GM18508 (cell line): ENCODE measurements around the gene XRCC3.

Source experiments
- ATAC-seq: cut with Tn5 transposase; IDR thresholded peaks from one replicate; pipeline ENCODE4 v1.9.1; 2021; ENCODE audit warnings: moderate number of reproducible peaks; ENCODE audit not compliant: insufficient read depth, unreplicated experiment

The XRCC3 gene

GRCh38 chr14:103715052-103716000 lies at the start of gene XRCC3, which contains the start of gene ZFYVE21:
XRCC3 (minus strand) TSS chr14:103715451; CDS start chr14:103711087, 4,364 bp downstream.
ZFYVE21 (plus strand) TSS chr14:103715810; CDS start chr14:103715842, 32 bp downstream.
- ATAC-seq: peak; percentile 91

GRCh38 chr14:103763730-103764488 lies 48.7 kb upstream of the XRCC3 start:
- ATAC-seq: no peak

- no peak for ATAC-seq
These were observed 47.3 kb upstream of the XRCC3 start for GRCh38 chr14:103762541-103762940.

- ATAC-seq: no peak
These were observed 46.8 kb upstream of the XRCC3 start for GRCh38 chr14:103762036-103762435.

GRCh38 chr14:103758059-103758776 lies 43.0 kb upstream of the XRCC3 start:
- ATAC-seq: no peak

- ATAC-seq: no peak
These were observed 39.8 kb upstream of the XRCC3 start for GRCh38 chr14:103755060-103755459.

GRCh38 chr14:103753774-103754173 lies 38.5 kb upstream of the XRCC3 start:
- ATAC-seq: no peak

GRCh38 chr14:103749860-103750259 lies 34.6 kb upstream of the XRCC3 start:
- ATAC-seq: no peak

- no peak for ATAC-seq
These were observed 34.2 kb upstream of the XRCC3 start for GRCh38 chr14:103749452-103749851.

GRCh38 chr14:103748534-103748857 lies 33.2 kb upstream of the XRCC3 start:
- no peak for ATAC-seq

- ATAC-seq: no peak
These were observed 31.4 kb upstream of the XRCC3 start for GRCh38 chr14:103746701-103747100.

- ATAC-seq: no peak
These were observed 30.2 kb upstream of the XRCC3 start for GRCh38 chr14:103745424-103745823.

- ATAC-seq: no peak
These were observed 29.6 kb upstream of the XRCC3 start for GRCh38 chr14:103744621-103745395.

GRCh38 chr14:103743691-103744090 lies 28.4 kb upstream of the XRCC3 start:
- ATAC-seq: no peak

GRCh38 chr14:103742499-103743255 lies 27.4 kb upstream of the XRCC3 start:
- no peak for ATAC-seq

- ATAC-seq: no peak
These were observed 26.6 kb upstream of the XRCC3 start for GRCh38 chr14:103741876-103742275.

- no peak for ATAC-seq
These were observed 25.9 kb upstream of the XRCC3 start for GRCh38 chr14:103740991-103741689.

GRCh38 chr14:103739793-103740501 lies 24.7 kb upstream of the XRCC3 start:
- no peak for ATAC-seq
